B cell (primary cell): ENCODE measurements around the gene FHIT.

Experiments used
- CTCF ChIP-seq: fragments of 200-600 bp; IDR thresholded peaks from one replicate; pipeline ENCODE4 v1.8.0; 2022; ENCODE audit warnings: antibody characterized with exemption, mild to moderate bottlenecking
- EZH2 ChIP-seq: IDR thresholded peaks from 2 replicates; pipeline ENCODE4 v1.6.1; 2012; ENCODE audit warnings: borderline replicate concordance, low read depth, mild to moderate bottlenecking, moderate library complexity, low read length; ENCODE audit not compliant: insufficient read depth, poor library complexity, severe bottlenecking

GRCh38 chr3:60906283-60906682, 345.0 kb downstream of the FHIT start:
- TF ChIP-seq CTCF (no peak), EZH2 (no peak)
